ENCODE data around the gene ECD.
"Not testable (repeated sequence)": the region's sequence is repeated elsewhere in the genome, so short reads cannot be mapped to it uniquely, and the experiment has no call there.

ECD gene

GRCh38 chr10:73119952-73120351, 47.9 kb downstream of the ECD start:
- Histone ChIP-seq H3K4me3 (ENCODE audit: control insufficient read depth in 1 of 7, extremely low read depth in 1 of 7, insufficient read depth in 4 of 7, low read depth in 2 of 7, low read length in 6 of 7) (no peak overlapping the region), H3K36me3 (ENCODE audit: control insufficient read depth in 4 of 4, insufficient read depth in 4 of 4, low read length in 3 of 4) (peaks cover 5 to 15% (median 11%) of the 10 kb centered on the region in 4 experiments), H3K4me1 (ENCODE audit: control extremely low read depth in 1 of 4, control insufficient read depth in 4 of 4, insufficient read depth in 4 of 4, low read length in 3 of 4) (no peaks in the 10 kb centered on the region), H3K9me3 (ENCODE audit: control extremely low read depth in 1 of 5, control insufficient read depth in 4 of 5, insufficient read depth in 2 of 5, low read depth in 1 of 5, low read length in 4 of 5) (no peaks in the 10 kb centered on the region), H3K27ac (ENCODE audit: insufficient read depth in 1 of 2, low read depth in 1 of 2, low read length in 2 of 2, poor library complexity in 1 of 2, severe bottlenecking in 2 of 2) (no peak overlapping the region), H3K27me3 (replicated peaks in 2 of 5; ENCODE audit: control insufficient read depth in 4 of 5, insufficient read depth in 5 of 5, low read length in 4 of 5) (no peaks in the 10 kb centered on the region)
- no peak for DNase-seq
- ChIA-PET CTCF (interaction anchor here (1.3 kb wide), 1 partner anchor 22 kb away, joined by 3 read pairs; no protein-coding TSS in a partner anchor), POLR2A (no interaction called here)
- WGBS (ENCODE audit: insufficient coverage): 98% methylated on average over 4 of the region's 4 CpGs

GRCh38 chr10:73119457-73119856, 48.4 kb downstream of the ECD start:
- Histone ChIP-seq H3K9me3 (ENCODE audit: control extremely low read depth in 1 of 5, control insufficient read depth in 4 of 5, insufficient read depth in 2 of 5, low read depth in 1 of 5, low read length in 4 of 5) (no peaks in the 10 kb centered on the region), H3K4me1 (ENCODE audit: control extremely low read depth in 1 of 4, control insufficient read depth in 4 of 4, insufficient read depth in 4 of 4, low read length in 3 of 4) (no peaks in the 10 kb centered on the region), H3K27me3 (replicated peaks in 2 of 5; ENCODE audit: control insufficient read depth in 4 of 5, insufficient read depth in 5 of 5, low read length in 4 of 5) (no peaks in the 10 kb centered on the region), H3K4me3 (ENCODE audit: control insufficient read depth in 1 of 7, extremely low read depth in 1 of 7, insufficient read depth in 4 of 7, low read depth in 2 of 7, low read length in 6 of 7) (no peak overlapping the region), H3K36me3 (ENCODE audit: control insufficient read depth in 4 of 4, insufficient read depth in 4 of 4, low read length in 3 of 4) (peaks cover 3 to 13% (median 10%) of the 10 kb centered on the region in 4 experiments), H3K27ac (ENCODE audit: insufficient read depth in 1 of 2, low read depth in 1 of 2, low read length in 2 of 2, poor library complexity in 1 of 2, severe bottlenecking in 2 of 2) (no peak overlapping the region)
- POLR2A ChIA-PET: no interaction called here
- CTCF ChIA-PET: no interaction called here
- no peak for DNase-seq
- WGBS (ENCODE audit: insufficient coverage): no CpG with 5 or more reads among the region's 1 CpG

GRCh38 chr10:73117976-73118743, 49.6 kb downstream of the ECD start:
- H3K9me3 ChIP-seq (ENCODE audit: control extremely low read depth in 1 of 5, control insufficient read depth in 4 of 5, insufficient read depth in 2 of 5, low read depth in 1 of 5, low read length in 4 of 5): no peaks in the 10 kb centered on the region
- WGBS (ENCODE audit: insufficient coverage): 96% methylated on average over 2 of the region's 5 CpGs
- no peaks in the 10 kb centered on the region for H3K27me3 ChIP-seq (replicated peaks in 2 of 5; ENCODE audit: control insufficient read depth in 4 of 5, insufficient read depth in 5 of 5, low read length in 4 of 5)
- ChIA-PET CTCF (no interaction called here), POLR2A (no interaction called here)
- peak overlapping the region in 1 of 2 experiments; percentile 70 for H3K27ac ChIP-seq (ENCODE audit: insufficient read depth in 1 of 2, low read depth in 1 of 2, low read length in 2 of 2, poor library complexity in 1 of 2, severe bottlenecking in 2 of 2)
- peaks cover under 1 to 6% (median 4%) of the 10 kb centered on the region in 4 experiments for H3K36me3 ChIP-seq (ENCODE audit: control insufficient read depth in 4 of 4, insufficient read depth in 4 of 4, low read length in 3 of 4)
- no peak overlapping the region for H3K4me3 ChIP-seq (ENCODE audit: control insufficient read depth in 1 of 7, extremely low read depth in 1 of 7, insufficient read depth in 4 of 7, low read depth in 2 of 7, low read length in 6 of 7)
- no peak for DNase-seq
- H3K4me1 ChIP-seq (ENCODE audit: control extremely low read depth in 1 of 4, control insufficient read depth in 4 of 4, insufficient read depth in 4 of 4, low read length in 3 of 4): no peaks in the 10 kb centered on the region

GRCh38 chr10:73116017-73116416, 51.8 kb downstream of the ECD start:
- no CpG with 5 or more reads among the region's 1 CpG for WGBS (ENCODE audit: insufficient coverage)
- no peaks in the 10 kb centered on the region for H3K4me1 ChIP-seq (ENCODE audit: control extremely low read depth in 1 of 4, control insufficient read depth in 4 of 4, insufficient read depth in 4 of 4, low read length in 3 of 4)
- CTCF ChIA-PET: interaction anchor here (0.8 to 1.1 kb wide), 2 partner anchors 16 to 44 kb away, joined by 3 to 4 read pairs; no protein-coding TSS in a partner anchor
- H3K36me3 ChIP-seq (ENCODE audit: control insufficient read depth in 4 of 4, insufficient read depth in 4 of 4, low read length in 3 of 4): peaks cover 0 to 6% (median 3%) of the 10 kb centered on the region in 4 experiments
- H3K27ac ChIP-seq (ENCODE audit: insufficient read depth in 1 of 2, low read depth in 1 of 2, low read length in 2 of 2, poor library complexity in 1 of 2, severe bottlenecking in 2 of 2): no peak overlapping the region
- no peaks in the 10 kb centered on the region for H3K9me3 ChIP-seq (ENCODE audit: control extremely low read depth in 1 of 5, control insufficient read depth in 4 of 5, insufficient read depth in 2 of 5, low read depth in 1 of 5, low read length in 4 of 5)
- H3K4me3 ChIP-seq (ENCODE audit: control insufficient read depth in 1 of 7, extremely low read depth in 1 of 7, insufficient read depth in 4 of 7, low read depth in 2 of 7, low read length in 6 of 7): no peak overlapping the region
- POLR2A ChIA-PET: interaction anchor here (0.8 to 0.9 kb wide), 2 partner anchors 20 to 30 kb away, joined by 4 read pairs; no protein-coding TSS in a partner anchor
- H3K27me3 ChIP-seq (replicated peaks in 2 of 5; ENCODE audit: control insufficient read depth in 4 of 5, insufficient read depth in 5 of 5, low read length in 4 of 5): no peaks in the 10 kb centered on the region
- DNase-seq: no peak

- no peak for DNase-seq
- ChIA-PET POLR2A (no interaction called here), CTCF (interaction anchor here (1.5 kb wide), 1 partner anchor 11 kb away, joined by 6 read pairs; no protein-coding TSS in a partner anchor)
- Histone ChIP-seq H3K4me1 (ENCODE audit: control extremely low read depth in 1 of 4, control insufficient read depth in 4 of 4, insufficient read depth in 4 of 4, low read length in 3 of 4) (peaks cover 0 to 8% (median 5%) of the 10 kb centered on the region in 4 experiments), H3K27ac (ENCODE audit: insufficient read depth in 1 of 2, low read depth in 1 of 2, low read length in 2 of 2, poor library complexity in 1 of 2, severe bottlenecking in 2 of 2) (no peak overlapping the region), H3K36me3 (ENCODE audit: control insufficient read depth in 4 of 4, insufficient read depth in 4 of 4, low read length in 3 of 4) (peaks cover 0 to 7% (median 2%) of the 10 kb centered on the region in 4 experiments), H3K4me3 (ENCODE audit: control insufficient read depth in 1 of 7, extremely low read depth in 1 of 7, insufficient read depth in 4 of 7, low read depth in 2 of 7, low read length in 6 of 7) (no peak overlapping the region), H3K27me3 (replicated peaks in 2 of 5; ENCODE audit: control insufficient read depth in 4 of 5, insufficient read depth in 5 of 5, low read length in 4 of 5) (no peaks in the 10 kb centered on the region), H3K9me3 (ENCODE audit: control extremely low read depth in 1 of 5, control insufficient read depth in 4 of 5, insufficient read depth in 2 of 5, low read depth in 1 of 5, low read length in 4 of 5) (peaks cover 0 to 3% (median 0%) of the 10 kb centered on the region in 5 experiments)
- no CpG with 5 or more reads among the region's 1 CpG for WGBS (ENCODE audit: insufficient coverage)
Measured at GRCh38 chr10:73113551-73113950, 54.3 kb downstream of the ECD start.

GRCh38 chr10:73112032-73112431, 55.8 kb downstream of the ECD start:
- no CpG with 5 or more reads among the region's 13 CpGs for WGBS (ENCODE audit: insufficient coverage)

GRCh38 chr10:73110345-73110849, 57.4 kb downstream of the ECD start, which contains the start of gene NUDT13:
Gene NUDT13 (plus strand): TSS chr10:73110455. CDS start chr10:73114366, 3,911 bp downstream.
- Histone ChIP-seq H3K27ac (ENCODE audit: insufficient read depth in 1 of 2, low read depth in 1 of 2, low read length in 2 of 2, poor library complexity in 1 of 2, severe bottlenecking in 2 of 2) (peak within 1 kb of the TSS; percentile 61 to 82), H3K4me1 (ENCODE audit: control extremely low read depth in 1 of 4, control insufficient read depth in 4 of 4, insufficient read depth in 4 of 4, low read length in 3 of 4) (peaks cover 0 to 8% (median 5%) of the 10 kb centered on the region in 4 experiments), H3K9me3 (ENCODE audit: control extremely low read depth in 1 of 5, control insufficient read depth in 4 of 5, insufficient read depth in 2 of 5, low read depth in 1 of 5, low read length in 4 of 5) (peaks cover 0 to 3% (median 0%) of the 10 kb centered on the region in 5 experiments), H3K4me3 (ENCODE audit: control insufficient read depth in 1 of 7, extremely low read depth in 1 of 7, insufficient read depth in 4 of 7, low read depth in 2 of 7, low read length in 6 of 7) (peak within 1 kb of the TSS in 6 of 7 experiments; percentile 67 to 87 (median 75)), H3K27me3 (replicated peaks in 2 of 5; ENCODE audit: control insufficient read depth in 4 of 5, insufficient read depth in 5 of 5, low read length in 4 of 5) (no peaks in the 10 kb centered on the region), H3K36me3 (ENCODE audit: control insufficient read depth in 4 of 4, insufficient read depth in 4 of 4, low read length in 3 of 4) (peaks cover 0 to 4% (median under 1%) of the 10 kb centered on the region in 4 experiments)
- CTCF ChIA-PET: interaction anchor here (1.2 to 3.0 kb wide), 4 partner anchors 11 to 35 kb away, joined by 4 to 22 read pairs (median 12); partner anchors contain the start of gene P4HA1
- 0% methylated on average over 5 of the region's 5 CpGs for WGBS (ENCODE audit: insufficient coverage)
- POLR2A ChIA-PET: interaction anchor here (1.3 to 1.9 kb wide), 2 partner anchors 14 kb away, joined by 4 to 13 read pairs; partner anchors contain the start of gene P4HA1
- peak; percentile 85 to 88 (median 88) for DNase-seq

More at GRCh38 chr10:73112032-73112431, 55.8 kb downstream of the ECD start:
- POLR2A ChIA-PET; H3K9me3 ChIP-seq (ENCODE audit: control extremely low read depth in 1 of 5, control insufficient read depth in 4 of 5, insufficient read depth in 2 of 5, low read depth in 1 of 5, low read length in 4 of 5); H3K4me1 ChIP-seq (ENCODE audit: control extremely low read depth in 1 of 4, control insufficient read depth in 4 of 4, insufficient read depth in 4 of 4, low read length in 3 of 4); H3K36me3 ChIP-seq (ENCODE audit: control insufficient read depth in 4 of 4, insufficient read depth in 4 of 4, low read length in 3 of 4); H3K4me3 ChIP-seq (ENCODE audit: control insufficient read depth in 1 of 7, extremely low read depth in 1 of 7, insufficient read depth in 4 of 7, low read depth in 2 of 7, low read length in 6 of 7); H3K27me3 ChIP-seq (replicated peaks in 2 of 5; ENCODE audit: control insufficient read depth in 4 of 5, insufficient read depth in 5 of 5, low read length in 4 of 5); DNase-seq: not testable (repeated sequence)
- peak overlapping the region in 1 of 2 experiments; percentile 82 for H3K27ac ChIP-seq (ENCODE audit: insufficient read depth in 1 of 2, low read depth in 1 of 2, low read length in 2 of 2, poor library complexity in 1 of 2, severe bottlenecking in 2 of 2)
- CTCF ChIA-PET: interaction anchor here (0.6 to 2.9 kb wide), 2 partner anchors 11 to 16 kb away, joined by 3 to 22 read pairs; partner anchors contain the start of gene P4HA1

Data from common myeloid progenitor, CD34-positive (primary cell).